ENCODE data around the gene SEMA4B. TPM values are rescaled to one million over a fixed set of nuclear protein-coding genes. Genes with fewer than 3 reads are reported as not detected.
"Not testable (repeated sequence)": the region's sequence is repeated elsewhere in the genome, so short reads cannot be mapped to it uniquely, and the experiment has no call there.

SEMA4B gene
- total and polyA plus RNA-seq, 10 of the 15 experiments (the other 5 are each of a cell fraction or from before 2014, with no cell fraction given), result 0.87 to 26.0 (median 9.3) TPM

DNA sequence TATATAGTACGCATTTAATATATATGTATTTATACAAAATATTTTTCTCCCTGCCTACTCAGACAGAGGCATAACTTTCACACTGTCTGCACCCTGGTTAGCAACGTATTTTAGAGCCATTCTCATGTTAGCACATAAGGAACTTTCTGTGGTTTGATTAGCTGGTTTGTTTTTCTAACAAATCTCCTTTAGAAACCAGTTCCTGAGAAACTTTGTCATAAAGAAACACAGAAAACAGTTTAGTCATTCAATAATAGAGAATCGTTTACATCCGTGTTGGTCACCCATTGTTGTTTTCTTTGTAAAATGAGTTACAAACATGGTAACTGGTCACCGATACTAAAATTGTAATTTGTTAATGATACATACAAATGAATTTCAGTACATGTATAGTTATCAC lies 58.4 kb downstream of the SEMA4B start (continued):
- TF ChIP-seq, protein P1, sequence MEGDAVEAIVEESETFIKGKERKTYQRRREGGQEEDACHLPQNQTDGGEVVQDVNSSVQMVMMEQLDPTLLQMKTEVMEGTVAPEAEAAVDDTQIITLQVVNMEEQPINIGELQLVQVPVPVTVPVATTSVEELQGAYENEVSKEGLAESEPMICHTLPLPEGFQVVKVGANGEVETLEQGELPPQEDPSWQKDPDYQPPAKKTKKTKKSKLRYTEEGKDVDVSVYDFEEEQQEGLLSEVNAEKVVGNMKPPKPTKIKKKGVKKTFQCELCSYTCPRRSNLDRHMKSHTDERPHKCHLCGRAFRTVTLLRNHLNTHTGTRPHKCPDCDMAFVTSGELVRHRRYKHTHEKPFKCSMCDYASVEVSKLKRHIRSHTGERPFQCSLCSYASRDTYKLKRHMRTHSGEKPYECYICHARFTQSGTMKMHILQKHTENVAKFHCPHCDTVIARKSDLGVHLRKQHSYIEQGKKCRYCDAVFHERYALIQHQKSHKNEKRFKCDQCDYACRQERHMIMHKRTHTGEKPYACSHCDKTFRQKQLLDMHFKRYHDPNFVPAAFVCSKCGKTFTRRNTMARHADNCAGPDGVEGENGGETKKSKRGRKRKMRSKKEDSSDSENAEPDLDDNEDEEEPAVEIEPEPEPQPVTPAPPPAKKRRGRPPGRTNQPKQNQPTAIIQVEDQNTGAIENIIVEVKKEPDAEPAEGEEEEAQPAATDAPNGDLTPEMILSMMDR (IDR thresholded peaks at IDR 0.05 in 2 of 3, conservative IDR thresholded peaks at IDR 0.05 in 1 of 3; ENCODE audit: control insufficient read depth in 2 of 3, extremely low read depth in 1 of 3, insufficient read depth in 1 of 3, low read depth in 3 of 3, low read length in 3 of 3), result no peak
- TF ChIP-seq FOS (IDR thresholded peaks at IDR 0.05; ENCODE audit: borderline replicate concordance, extremely low read depth, insufficient read length), result no peak
- no peak for TF ChIP-seq ZNF207 (IDR thresholded peaks at IDR 0.05; ENCODE audit: borderline replicate concordance)
- TF ChIP-seq ATF3 (IDR thresholded peaks at IDR 0.05; ENCODE audit: borderline replicate concordance, extremely low read depth, low read depth, low read length), result no peak
- TF ChIP-seq NFIC (IDR thresholded peaks at IDR 0.05; ENCODE audit: low read depth, low read length), result peak; percentile 82
- peak; percentile 43 to 69; a peak in 2 of 4 replicates for TF ChIP-seq IKZF2 (IDR thresholded peaks at IDR 0.05)
- no peak for TF ChIP-seq ZNF622 (IDR thresholded peaks at IDR 0.05)
- no peak for TF ChIP-seq SREBF1 (IDR thresholded peaks at IDR 0.05; ENCODE audit: low read length)
- no peak for TF ChIP-seq NFYA (IDR thresholded peaks at IDR 0.05; ENCODE audit: borderline replicate concordance, low read depth, low read length)
- peak; percentile 73; the same call in 1 of the 2 replicates for TF ChIP-seq ATF7 (IDR thresholded peaks at IDR 0.05; ENCODE audit: low read depth)
- TF ChIP-seq SMAD5 (IDR thresholded peaks at IDR 0.05; ENCODE audit: low read depth), result no peak

GRCh38 chr15:90260731-90261130 lies 59.6 kb downstream of the SEMA4B start:
- H3K4me1 ChIP-seq (ENCODE audit: control insufficient read depth, insufficient read depth, low read length), result peaks cover 34% of the 10 kb centered on the region
- DNase-seq (ENCODE audit: low read depth, low spot score); H3K4me2 ChIP-seq (ENCODE audit: control insufficient read depth, insufficient read depth); H3K36me3 ChIP-seq (ENCODE audit: control insufficient read depth in 2 of 2, insufficient read depth in 2 of 2, low read length in 1 of 2); H2AFZ ChIP-seq (ENCODE audit: control insufficient read depth, low read depth, low read length); ATAC-seq; H3K4me3 ChIP-seq; H3K9me3 ChIP-seq (replicated peaks; ENCODE audit: control insufficient read depth, insufficient read depth, low read length); RAD21 ChIA-PET (ENCODE audit: unreplicated experiment); H3K79me2 ChIP-seq (ENCODE audit: control insufficient read depth, insufficient read depth, low read length); in situ Hi-C loops (cut with MboI); H3K9ac ChIP-seq (ENCODE audit: control insufficient read depth, insufficient read depth, low read length); BruUV-seq (replicated peaks); H3K27ac ChIP-seq (ENCODE audit: control insufficient read depth, insufficient read depth); H3K27me3 ChIP-seq (replicated peaks in 1 of 2; ENCODE audit: control insufficient read depth in 2 of 2, insufficient read depth in 2 of 2, low read length in 1 of 2); H4K20me1 ChIP-seq (ENCODE audit: control insufficient read depth, insufficient read depth); FAIRE-seq; intact Hi-C loops (cut with micrococcal nuclease; ENCODE audit: unreplicated experiment): not testable (repeated sequence)
- CTCF ChIA-PET, result interaction anchor here (0.6 to 3.6 kb wide), 3 partner anchors 28 to 237 kb away, joined by 3 to 10 read pairs (median 4); partner anchors contain the start of genes CIB1 and GDPGP1
- 100% methylated on average over 3 of the region's 6 CpGs for WGBS (ENCODE audit: insufficient coverage, insufficient replicate concordance, low lambda C conversion rate, missing lambda C conversion rate)
- SMC1A ChIA-PET (ENCODE audit: uncharacterized antibody, unreplicated experiment), result interaction anchor here (0.9 to 1.5 kb wide), 4 partner anchors 12 to 117 kb away, joined by 3 read pairs; no protein-coding TSS in a partner anchor
- POLR2A ChIA-PET, result interaction anchor here (0.7 to 1.6 kb wide), 3 partner anchors 56 to 330 kb away, joined by 3 to 6 read pairs (median 4); no protein-coding TSS in a partner anchor
